CD14-positive monocyte (primary cell): ENCODE data around the gene EPHA2. TPM values are rescaled to one million over a fixed set of nuclear protein-coding genes. Genes with fewer than 3 reads are reported as not detected.
A peak's percentile ranks its signal among the peaks of the same experiment; 100 is the strongest.

Experiments used
- DNase-seq, 3 donors: peaks; one replicate each; pipeline ENCODE4 v3.0.0-alpha.2; 2011 to 2022
- H2AFZ ChIP-seq: 2 replicates; pipeline ENCODE4 v1.6.0; 2012; ENCODE audit warnings: mild to moderate bottlenecking, low read depth, low read length, inconsistent platforms; ENCODE audit not compliant: insufficient read depth, poor library complexity, severe bottlenecking
- H3K27ac ChIP-seq, 2 donors: 1 replicate in 1 of 2; 2 replicates in 1 of 2; pipeline ENCODE4 v1.5.1; 2012 to 2013; ENCODE audit warnings: low read length in 2 of 2, control low read depth in 1 of 2, inconsistent platforms in 1 of 2, low read depth in 1 of 2, mild to moderate bottlenecking in 1 of 2
- H3K27me3 ChIP-seq, 2 donors: one replicate each; pipeline versions ENCODE4 v1.6.0 to v1.6.1; 2011 to 2013; ENCODE audit warnings: low read length in 2 of 2; ENCODE audit not compliant: control insufficient read depth in 2 of 2, insufficient read depth in 2 of 2
- H3K36me3 ChIP-seq, 2 donors: replicated peaks in 1 of 2; 1 replicate in 1 of 2; 2 replicates in 1 of 2; pipeline versions ENCODE4 v1.5.1 to v1.6.1; 2012 to 2013; ENCODE audit warnings: low read length in 2 of 2, control low read depth in 1 of 2, inconsistent platforms in 1 of 2, mild to moderate bottlenecking in 1 of 2; ENCODE audit not compliant: insufficient read depth in 2 of 2, control insufficient read depth in 1 of 2
- H3K4me1 ChIP-seq, 2 donors: 1 replicate in 1 of 2; 2 replicates in 1 of 2; pipeline versions ENCODE4 v1.5.1 to v1.6.1; 2012 to 2013; ENCODE audit warnings: low read length in 2 of 2, control low read depth in 1 of 2, inconsistent platforms in 1 of 2, mild to moderate bottlenecking in 1 of 2, moderate library complexity in 1 of 2; ENCODE audit not compliant: insufficient read depth in 2 of 2, control insufficient read depth in 1 of 2
- H3K4me2 ChIP-seq: replicated peaks from 2 replicates; pipeline ENCODE3; 2012; ENCODE audit warnings: low read length, moderate library complexity, mild to moderate bottlenecking; ENCODE audit not compliant: poor library complexity, severe bottlenecking; ENCODE audit errors: extremely low read depth
- H3K4me3 ChIP-seq, 3 experiments: fragments of 200-600 bp in 1 of 3; sonication (generic) in 1 of 3; replicated peaks in 1 of 3; 1 replicate in 2 of 3; 2 replicates in 1 of 3; pipeline ENCODE4 v1.5.1; 2011 to 2013; ENCODE audit warnings: low read length in 3 of 3, mild to moderate bottlenecking in 3 of 3, control low read depth in 2 of 3, low read depth in 2 of 3, inconsistent platforms in 1 of 3, moderate library complexity in 1 of 3
- H3K79me2 ChIP-seq: 2 replicates; pipeline ENCODE4 v1.6.0; 2012; ENCODE audit warnings: mild to moderate bottlenecking, control low read depth, inconsistent platforms, low read length, moderate library complexity; ENCODE audit not compliant: insufficient read depth
- H3K9ac ChIP-seq: 2 replicates; pipeline ENCODE4 v1.6.0; 2017; ENCODE audit warnings: low read length, mild to moderate bottlenecking; ENCODE audit not compliant: insufficient read depth, poor library complexity, severe bottlenecking
- H3K9me3 ChIP-seq, 2 donors: replicated peaks in 1 of 2; 1 replicate in 1 of 2; 2 replicates in 1 of 2; pipeline versions ENCODE4 v1.5.1 to v1.6.1; 2012 to 2013; ENCODE audit warnings: low read length in 2 of 2, control low read depth in 1 of 2; ENCODE audit not compliant: control insufficient read depth in 1 of 2, insufficient read depth in 1 of 2
- H4K20me1 ChIP-seq: 2 replicates; pipeline ENCODE4 v1.6.0; 2012; ENCODE audit warnings: mild to moderate bottlenecking, low read length, control low read depth, moderate library complexity; ENCODE audit not compliant: insufficient read depth
- H3K27ac Mint-ChIP-seq, 7 donors: one replicate each; pipeline ENCODE4 v1.8.0; 2020; ENCODE audit warnings: mild to moderate bottlenecking in 7 of 7, mixed read lengths in 7 of 7, moderate library complexity in 6 of 7, inconsistent platforms in 2 of 7
- H3K27me3 Mint-ChIP-seq, 3 donors: one replicate each; pipeline ENCODE4 v1.8.0; 2021 to 2022; ENCODE audit warnings: low read depth in 3 of 3, mild to moderate bottlenecking in 3 of 3, mixed read lengths in 3 of 3, moderate library complexity in 3 of 3, inconsistent platforms in 1 of 3
- H3K36me3 Mint-ChIP-seq, 2 donors: one replicate each; pipeline ENCODE4 v1.8.0; 2020; ENCODE audit warnings: mixed read lengths in 2 of 2, inconsistent platforms in 1 of 2, mild to moderate bottlenecking in 1 of 2
- H3K4me1 Mint-ChIP-seq: one replicate; pipeline ENCODE4 v1.8.0; 2020; ENCODE audit warnings: mild to moderate bottlenecking, mixed read lengths
- H3K4me3 Mint-ChIP-seq, 2 donors: one replicate each; pipeline ENCODE4 v1.8.0; 2020; ENCODE audit warnings: mild to moderate bottlenecking in 2 of 2, mixed read lengths in 2 of 2, moderate library complexity in 1 of 2
- H3K9me3 Mint-ChIP-seq, 7 donors: one replicate each; pipeline ENCODE4 v1.8.0; 2020 to 2022; ENCODE audit warnings: mixed read lengths in 7 of 7, mild to moderate bottlenecking in 6 of 7, moderate library complexity in 6 of 7, inconsistent platforms in 2 of 7
- CTCF ChIP-seq: fragments of 200-600 bp; IDR thresholded peaks from one replicate; pipeline ENCODE4 v1.8.0; 2022; ENCODE audit warnings: antibody characterized with exemption, mild to moderate bottlenecking
- WGBS: methylation state at CpG from one replicate; pipeline ENCODE4 v1.1.5; 2013; ENCODE audit warnings: missing lambda C conversion rate; ENCODE audit not compliant: insufficient coverage; 5-methylcytosine and 5-hydroxymethylcytosine counted together
- intact Hi-C, 2 donors: fragments of 100-400 bp; cut with micrococcal nuclease; formaldehyde crosslinking; loops; one replicate each; pipeline versions ENCODE4 v1.15.0 to v1.15.1; 2023
- polyA plus RNA-seq, 3 donors: library from polyadenylated mRNA; depleted of rRNA in 1 of 3; unstranded in 2 of 3; stranded (reverse) in 1 of 3; fragments of 300-500 nt in 2 of 3; fragments of >200 nt in 1 of 3; fragmentation: Illumina TruSeq in 2 of 3; gene quantifications; 1 replicate in 2 of 3; 2 replicates in 1 of 3; pipeline ENCODE4 v1.2.3, GENCODE V29; 2012 to 2021

The EPHA2 gene
- polyA plus RNA-seq, 3 donors, result 0.03 TPM; not detected in 2

GRCh38 chr1:16134906-16135305 lies 21.0 kb downstream of the EPHA2 start:
- H3K79me2 ChIP-seq, result no peaks in the 10 kb centered on the region
- no peaks in the 10 kb centered on the region for H4K20me1 ChIP-seq
- no peak overlapping the region for H3K27ac ChIP-seq
- H3K4me3 ChIP-seq, result no peak overlapping the region
- H3K4me1 Mint-ChIP-seq, result peaks cover 4% of the 10 kb centered on the region
- no peak overlapping the region for H3K9ac ChIP-seq
- DNase-seq, result no peak
- H2AFZ ChIP-seq, result no peak overlapping the region
- WGBS, result 98% methylated on average over 15 of the region's 16 CpGs
- TF ChIP-seq CTCF, result no peak
- H3K4me1 ChIP-seq, result no peaks in the 10 kb centered on the region
- H3K9me3 ChIP-seq, result no peaks in the 10 kb centered on the region
- no peak overlapping the region for H3K4me3 Mint-ChIP-seq
- intact Hi-C loops, result no loop called here
- H3K27me3 ChIP-seq, result no peaks in the 10 kb centered on the region
- peaks cover 0 to 2% (median 0%) of the 10 kb centered on the region in 7 donors for H3K9me3 Mint-ChIP-seq
- peaks cover 4 to 8% (median 5%) of the 10 kb centered on the region in 3 donors for H3K27me3 Mint-ChIP-seq
- peak overlapping the region in 1 of 7 donors; percentile 5 for H3K27ac Mint-ChIP-seq
- no peak overlapping the region for H3K4me2 ChIP-seq
- no peaks in the 10 kb centered on the region for H3K36me3 Mint-ChIP-seq
- H3K36me3 ChIP-seq, result no peaks in the 10 kb centered on the region

GRCh38 chr1:16134066-16134801 lies 21.6 kb downstream of the EPHA2 start:
- H3K9me3 ChIP-seq, result no peaks in the 10 kb centered on the region
- no peak overlapping the region for H3K4me2 ChIP-seq
- Mint-ChIP-seq H3K4me1 (peaks cover 4% of the 10 kb centered on the region), H3K4me3 (no peak overlapping the region), H3K27ac (peak overlapping the region in 1 of 7 donors; percentile 5), H3K27me3 (peaks cover 4 to 7% (median 6%) of the 10 kb centered on the region in 3 donors), H3K9me3 (peaks cover 0 to 2% (median 0%) of the 10 kb centered on the region in 7 donors), H3K36me3 (no peaks in the 10 kb centered on the region)
- H3K79me2 ChIP-seq, result no peaks in the 10 kb centered on the region
- H4K20me1 ChIP-seq, result no peaks in the 10 kb centered on the region
- WGBS, result 90% methylated on average over 27 of the region's 33 CpGs
- no peaks in the 10 kb centered on the region for H3K27me3 ChIP-seq
- intact Hi-C loops, result no loop called here
- no peak overlapping the region for H2AFZ ChIP-seq
- no peaks in the 10 kb centered on the region for H3K4me1 ChIP-seq
- H3K9ac ChIP-seq, result no peak overlapping the region
- no peak overlapping the region for H3K27ac ChIP-seq
- no peak for TF ChIP-seq CTCF
- no peaks in the 10 kb centered on the region for H3K36me3 ChIP-seq
- H3K4me3 ChIP-seq, result no peak overlapping the region
- no peak for DNase-seq
